SJSA1 (cell line): ENCODE data around the gene MAGEF1. TPM values are rescaled to one million over a fixed set of nuclear protein-coding genes. Genes with fewer than 3 reads are reported as not detected.

ENCODE experiments used
- DNase-seq, 2 experiments: peaks; one replicate each; pipeline ENCODE4 v3.0.0-alpha.2; 2015 to 2020; ENCODE audit warnings: low spot score in 2 of 2, low read depth in 1 of 2
- H3K27ac ChIP-seq: fragments of 250-450 bp; sonication (Bioruptor Pico); 2 replicates; pipeline ENCODE4 v1.5.1; 2020; ENCODE audit warnings: mild to moderate bottlenecking, moderate library complexity
- H3K27me3 ChIP-seq: fragments of 250-450 bp; sonication (Bioruptor Pico); replicated peaks from 2 replicates; pipeline ENCODE4 v1.5.1; 2020; ENCODE audit warnings: mild to moderate bottlenecking, moderate library complexity
- H3K36me3 ChIP-seq: fragments of 250-450 bp; sonication (Bioruptor Pico); 2 replicates; pipeline ENCODE4 v1.5.1; 2020; ENCODE audit warnings: mild to moderate bottlenecking
- H3K4me1 ChIP-seq: fragments of 250-450 bp; sonication (Bioruptor Pico); replicated peaks from 2 replicates; pipeline ENCODE4 v1.6.1; 2021; ENCODE audit warnings: mild to moderate bottlenecking
- H3K4me3 ChIP-seq: fragments of 250-450 bp; sonication (Bioruptor Pico); 2 replicates; pipeline ENCODE4 v1.5.1; 2020; ENCODE audit warnings: mild to moderate bottlenecking
- H3K9me3 ChIP-seq: fragments of 250-450 bp; sonication (Bioruptor Pico); replicated peaks from 2 replicates; pipeline ENCODE4 v1.5.1; 2020; ENCODE audit warnings: mild to moderate bottlenecking
- total RNA-seq: library from RNA; depleted of rRNA; stranded (reverse); fragments of >200 nt; shearing (Covaris generic); gene quantifications from 2 replicates; pipeline ENCODE4 v1.2.3, GENCODE V29; 2014

The MAGEF1 gene
- total RNA-seq, 1 experiment from 2014 or later: 41.7 TPM

GRCh38 chr3:184749168-184749744 is 37.4 kb upstream of the MAGEF1 start:
- no peaks in the 10 kb centered on the region for H3K36me3 ChIP-seq
- H3K9me3 ChIP-seq: no peaks in the 10 kb centered on the region
- H3K27ac ChIP-seq: no peak overlapping the region
- no peaks in the 10 kb centered on the region for H3K4me1 ChIP-seq
- H3K27me3 ChIP-seq: no peaks in the 10 kb centered on the region
- no peak for DNase-seq
- no peak overlapping the region for H3K4me3 ChIP-seq

- Histone ChIP-seq H3K27me3 (no peaks in the 10 kb centered on the region), H3K4me3 (no peak overlapping the region), H3K4me1 (no peaks in the 10 kb centered on the region), H3K36me3 (no peaks in the 10 kb centered on the region), H3K9me3 (no peaks in the 10 kb centered on the region), H3K27ac (no peak overlapping the region)
- DNase-seq: no peak
Measured at GRCh38 chr3:184748219-184749135, 36.6 kb upstream of the MAGEF1 start.

- Histone ChIP-seq H3K4me1 (no peaks in the 10 kb centered on the region), H3K27ac (no peak overlapping the region), H3K36me3 (no peaks in the 10 kb centered on the region), H3K9me3 (no peaks in the 10 kb centered on the region), H3K4me3 (no peak overlapping the region), H3K27me3 (no peaks in the 10 kb centered on the region)
- no peak for DNase-seq
Measured at GRCh38 chr3:184746131-184747120, 34.6 kb upstream of the MAGEF1 start.

GRCh38 chr3:184745526-184745925 is 33.7 kb upstream of the MAGEF1 start:
- H3K4me1 ChIP-seq: peaks cover 2% of the 10 kb centered on the region

GRCh38 chr3:184743248-184743647 is 31.4 kb upstream of the MAGEF1 start:
- H3K27ac ChIP-seq: no peak overlapping the region

More at GRCh38 chr3:184745526-184745925, 33.7 kb upstream of the MAGEF1 start:
- DNase-seq: no peak
- Histone ChIP-seq H3K9me3 (no peaks in the 10 kb centered on the region), H3K27me3 (no peaks in the 10 kb centered on the region), H3K36me3 (no peaks in the 10 kb centered on the region), H3K4me3 (no peak overlapping the region), H3K27ac (no peak overlapping the region)

GRCh38 chr3:184742676-184743135 is 30.8 kb upstream of the MAGEF1 start:
- DNase-seq: no peak

More at GRCh38 chr3:184743248-184743647, 31.4 kb upstream of the MAGEF1 start:
- no peaks in the 10 kb centered on the region for H3K9me3 ChIP-seq
- H3K27me3 ChIP-seq: no peaks in the 10 kb centered on the region
- DNase-seq: no peak
- peaks cover 6% of the 10 kb centered on the region for H3K4me1 ChIP-seq
- H3K36me3 ChIP-seq: no peaks in the 10 kb centered on the region
- no peak overlapping the region for H3K4me3 ChIP-seq

GRCh38 chr3:184741798-184742675 is 30.2 kb upstream of the MAGEF1 start:
- DNase-seq: no peak

More at GRCh38 chr3:184742676-184743135, 30.8 kb upstream of the MAGEF1 start:
- Histone ChIP-seq H3K4me3 (no peak overlapping the region), H3K27me3 (no peaks in the 10 kb centered on the region), H3K27ac (no peak overlapping the region), H3K4me1 (peaks cover 6% of the 10 kb centered on the region), H3K36me3 (no peaks in the 10 kb centered on the region), H3K9me3 (no peaks in the 10 kb centered on the region)

GRCh38 chr3:184741259-184741556 is 29.3 kb upstream of the MAGEF1 start:
- H3K4me3 ChIP-seq: no peak overlapping the region
- no peaks in the 10 kb centered on the region for H3K36me3 ChIP-seq
- no peak overlapping the region for H3K27ac ChIP-seq
- no peak for DNase-seq
- H3K4me1 ChIP-seq: peaks cover 6% of the 10 kb centered on the region
- no peaks in the 10 kb centered on the region for H3K27me3 ChIP-seq
- H3K9me3 ChIP-seq: no peaks in the 10 kb centered on the region

More at GRCh38 chr3:184741798-184742675, 30.2 kb upstream of the MAGEF1 start:
- Histone ChIP-seq H3K4me1 (peaks cover 6% of the 10 kb centered on the region), H3K27me3 (no peaks in the 10 kb centered on the region), H3K36me3 (no peaks in the 10 kb centered on the region), H3K27ac (no peak overlapping the region), H3K9me3 (no peaks in the 10 kb centered on the region), H3K4me3 (no peak overlapping the region)

- no peaks in the 10 kb centered on the region for H3K9me3 ChIP-seq
- no peak overlapping the region for H3K4me3 ChIP-seq
- H3K36me3 ChIP-seq: no peaks in the 10 kb centered on the region
- no peaks in the 10 kb centered on the region for H3K27me3 ChIP-seq
- H3K27ac ChIP-seq: no peak overlapping the region
- peaks cover 6% of the 10 kb centered on the region for H3K4me1 ChIP-seq
- DNase-seq: peak in 1 of 2 experiments; percentile 14
Measured at GRCh38 chr3:184740509-184741258, 28.8 kb upstream of the MAGEF1 start.

- H3K9me3 ChIP-seq: no peaks in the 10 kb centered on the region
- H3K4me3 ChIP-seq: no peak overlapping the region
- H3K27me3 ChIP-seq: no peaks in the 10 kb centered on the region
- no peaks in the 10 kb centered on the region for H3K36me3 ChIP-seq
- no peak overlapping the region for H3K27ac ChIP-seq
- H3K4me1 ChIP-seq: peaks cover 6% of the 10 kb centered on the region
- DNase-seq: no peak
Measured at GRCh38 chr3:184739594-184740505, 28.0 kb upstream of the MAGEF1 start.

GRCh38 chr3:184738982-184739381 is 27.1 kb upstream of the MAGEF1 start:
- Histone ChIP-seq H3K36me3 (no peaks in the 10 kb centered on the region), H3K9me3 (no peaks in the 10 kb centered on the region), H3K4me1 (peaks cover 6% of the 10 kb centered on the region), H3K27me3 (no peaks in the 10 kb centered on the region), H3K4me3 (no peak overlapping the region), H3K27ac (no peak overlapping the region)
- no peak for DNase-seq
